22Rv1 (cell line): ENCODE measurements around the gene ABLIM2.

ENCODE experiments used
- CTCF ChIP-seq: fragments of 450-650 bp; IDR thresholded peaks from 2 replicates; pipeline ENCODE4 v1.5.1; 2017; ENCODE audit warnings: mild to moderate bottlenecking
- ZFX ChIP-seq: fragments of 450-650 bp; IDR thresholded peaks from 2 replicates; pipeline ENCODE4 v1.6.1; 2017; ENCODE audit warnings: antibody characterized with exemption, borderline replicate concordance

GRCh38 chr4:8182858-8183725 is 24.5 kb upstream of the ABLIM2 start:
- no peak for TF ChIP-seq CTCF
- no peak for TF ChIP-seq ZFX
